Panc1 (cell line): ENCODE measurements around the gene WDFY3. TPM values are rescaled to one million over a fixed set of nuclear protein-coding genes. Genes with fewer than 3 reads are reported as not detected.

Experiments
- ATAC-seq: fragments of 200-7000 bp; cut with Tn5 transposase; 2 replicates; pipeline ENCODE4 v1.9.1; 2020; ENCODE audit warnings: mild to moderate bottlenecking, moderate library complexity
- BruUV-seq: library from RNA; stranded (reverse); fragments of 400-500 nt; replicated peaks from 2 replicates; lab custom pipeline; 2021; lab: Mats Ljungman, UMichigan
- CTCF ChIA-PET: fragments of 300-600 bp; sonication (Branson Sonifier 250); formaldehyde crosslinking; loops from one replicate; lab custom pipeline; 2022; ENCODE audit warnings: antibody characterized with exemption; lab: Charles Lee
- POLR2A ChIA-PET: fragments of 300-600 bp; sonication (Branson Sonifier 250); formaldehyde crosslinking; loops from one replicate; lab custom pipeline; 2022; ENCODE audit warnings: antibody characterized with exemption; lab: Charles Lee
- DNase-seq: peaks from one replicate; pipeline ENCODE4 v3.0.0-alpha.2; 2010; ENCODE audit warnings: low read depth, low spot score
- H3K27ac ChIP-seq: 2 replicates; pipeline ENCODE4 v1.5.1; 2011; ENCODE audit warnings: mild to moderate bottlenecking, low read length, inconsistent platforms
- H3K27me3 ChIP-seq: fragments of 200-500 bp; sonication (Bioruptor generic); 2 replicates; pipeline ENCODE4 v1.6.0; 2014; ENCODE audit warnings: low read length, inconsistent platforms; ENCODE audit not compliant: control insufficient read depth, insufficient read depth
- H3K36me3 ChIP-seq: fragments of 200-500 bp; sonication (Bioruptor generic); 2 replicates; pipeline ENCODE4 v1.5.1; 2014; ENCODE audit warnings: inconsistent platforms, mild to moderate bottlenecking, low read length, moderate library complexity; ENCODE audit not compliant: control insufficient read depth, insufficient read depth
- H3K4me1 ChIP-seq: 2 replicates; pipeline ENCODE4 v1.5.1; 2011; ENCODE audit warnings: inconsistent platforms, mild to moderate bottlenecking, low read length, moderate library complexity; ENCODE audit not compliant: control insufficient read depth, insufficient read depth
- H3K4me3 ChIP-seq, 2 experiments: 2 replicates each; pipeline ENCODE4 v1.5.1; 2011 to 2012; ENCODE audit warnings: low read depth in 2 of 2, low read length in 2 of 2, mild to moderate bottlenecking in 2 of 2, inconsistent platforms in 1 of 2, moderate library complexity in 1 of 2
- H3K9me3 ChIP-seq: fragments of 200-500 bp; sonication (Bioruptor generic); 2 replicates; pipeline ENCODE4 v1.5.1; 2014; ENCODE audit warnings: low read depth, mild to moderate bottlenecking, inconsistent platforms, low read length, moderate library complexity; ENCODE audit not compliant: control insufficient read depth, insufficient read depth
- POLR2AphosphoS5 ChIP-seq: IDR thresholded peaks from 2 replicates; pipeline ENCODE4 v1.6.1; 2012; ENCODE audit warnings: mild to moderate bottlenecking, low read depth, low read length, moderate library complexity
- SIN3A ChIP-seq: IDR thresholded peaks from 2 replicates; pipeline ENCODE4 v1.6.1; 2012; ENCODE audit warnings: low read depth, mild to moderate bottlenecking, low read length, moderate library complexity, borderline replicate concordance; ENCODE audit not compliant: insufficient read depth
- TCF7L2 ChIP-seq: IDR thresholded peaks from 2 replicates; pipeline ENCODE4 v1.6.1; 2011; ENCODE audit warnings: mild to moderate bottlenecking, low read depth, low read length, inconsistent platforms
- in situ Hi-C: cut with HindIII; loops from 2 replicates; pipeline ENCODE4 v1.10.0; 2016; ENCODE audit warnings: low sequenced_read_pairs, low pct_unique_long_range_greater_than_20kb
- intact Hi-C: fragments of 100-400 bp; cut with micrococcal nuclease; formaldehyde crosslinking; loops from one replicate; pipeline ENCODE4 v1.10.0; 2022; ENCODE audit not compliant: unreplicated experiment
- total RNA-seq: library from RNA; stranded (reverse); gene quantifications from one replicate; pipeline ENCODE4 v1.2.1, GENCODE V29; 2021; ENCODE audit not compliant: unreplicated experiment
- TF ChIP-seq, protein P1 (sequence below): fragments of 450-650 bp; IDR thresholded peaks from 2 replicates; pipeline ENCODE4 v1.5.1; 2017; ENCODE audit warnings: mild to moderate bottlenecking
- TF ChIP-seq, protein P2 (sequence below), 2 experiments: IDR thresholded peaks; 2 replicates each; pipeline ENCODE4 v1.6.1; 2011 to 2012; ENCODE audit warnings: low read depth in 2 of 2, control low read depth in 1 of 2, low read length in 1 of 2, mild to moderate bottlenecking in 1 of 2, moderate library complexity in 1 of 2; ENCODE audit not compliant: insufficient read depth in 1 of 2

The WDFY3 gene
- total RNA-seq, 1 experiment from 2014 or later = 47.8 TPM

DNA sequence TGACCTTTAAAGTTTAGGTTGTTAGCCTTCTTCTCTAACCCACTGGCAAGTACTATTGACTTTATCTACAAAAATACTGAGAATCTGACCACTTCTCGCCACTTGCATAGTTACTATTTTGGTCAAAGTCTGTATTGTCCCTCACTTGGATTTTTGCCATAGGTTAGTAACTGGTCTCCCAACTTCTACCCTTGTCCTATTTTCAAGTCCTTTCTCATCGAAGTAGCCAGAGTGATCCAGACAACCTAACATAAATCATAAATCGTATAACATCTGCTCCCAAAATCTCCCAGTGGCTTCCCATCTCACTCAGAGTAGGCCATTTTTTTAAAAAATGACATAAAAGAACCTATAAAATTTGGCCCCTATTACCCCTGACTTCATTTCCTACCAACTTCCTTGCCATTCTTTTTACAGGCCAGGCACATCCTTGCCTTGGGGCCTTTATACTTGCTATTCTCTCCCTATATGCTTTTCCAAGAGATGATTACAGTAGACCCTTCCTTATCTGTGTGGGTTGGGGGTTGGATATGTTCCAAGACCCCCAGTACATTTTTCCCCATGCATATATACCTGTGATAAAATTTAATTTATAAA, 29.0 kb downstream of the WDFY3 start:
- no peak overlapping the region for H3K4me3 ChIP-seq
- H3K4me1 ChIP-seq = peaks cover 4% of the 10 kb centered on the region
- no peak overlapping the region for H3K27ac ChIP-seq
- DNase-seq = no peak
- peaks cover 17% of the 10 kb centered on the region for H3K9me3 ChIP-seq
- no peak for ATAC-seq
- in situ Hi-C loops = no loop called here
- no peaks in the 10 kb centered on the region for H3K27me3 ChIP-seq
- CTCF ChIA-PET = no interaction called here
- POLR2A ChIA-PET = no interaction called here
- intact Hi-C loops = no loop called here
- TF ChIP-seq TCF7L2 (no peak), POLR2AphosphoS5 (no peak), SIN3A (no peak)
- TF ChIP-seq, protein P1, sequence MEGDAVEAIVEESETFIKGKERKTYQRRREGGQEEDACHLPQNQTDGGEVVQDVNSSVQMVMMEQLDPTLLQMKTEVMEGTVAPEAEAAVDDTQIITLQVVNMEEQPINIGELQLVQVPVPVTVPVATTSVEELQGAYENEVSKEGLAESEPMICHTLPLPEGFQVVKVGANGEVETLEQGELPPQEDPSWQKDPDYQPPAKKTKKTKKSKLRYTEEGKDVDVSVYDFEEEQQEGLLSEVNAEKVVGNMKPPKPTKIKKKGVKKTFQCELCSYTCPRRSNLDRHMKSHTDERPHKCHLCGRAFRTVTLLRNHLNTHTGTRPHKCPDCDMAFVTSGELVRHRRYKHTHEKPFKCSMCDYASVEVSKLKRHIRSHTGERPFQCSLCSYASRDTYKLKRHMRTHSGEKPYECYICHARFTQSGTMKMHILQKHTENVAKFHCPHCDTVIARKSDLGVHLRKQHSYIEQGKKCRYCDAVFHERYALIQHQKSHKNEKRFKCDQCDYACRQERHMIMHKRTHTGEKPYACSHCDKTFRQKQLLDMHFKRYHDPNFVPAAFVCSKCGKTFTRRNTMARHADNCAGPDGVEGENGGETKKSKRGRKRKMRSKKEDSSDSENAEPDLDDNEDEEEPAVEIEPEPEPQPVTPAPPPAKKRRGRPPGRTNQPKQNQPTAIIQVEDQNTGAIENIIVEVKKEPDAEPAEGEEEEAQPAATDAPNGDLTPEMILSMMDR = no peak
- TF ChIP-seq, protein P2, sequence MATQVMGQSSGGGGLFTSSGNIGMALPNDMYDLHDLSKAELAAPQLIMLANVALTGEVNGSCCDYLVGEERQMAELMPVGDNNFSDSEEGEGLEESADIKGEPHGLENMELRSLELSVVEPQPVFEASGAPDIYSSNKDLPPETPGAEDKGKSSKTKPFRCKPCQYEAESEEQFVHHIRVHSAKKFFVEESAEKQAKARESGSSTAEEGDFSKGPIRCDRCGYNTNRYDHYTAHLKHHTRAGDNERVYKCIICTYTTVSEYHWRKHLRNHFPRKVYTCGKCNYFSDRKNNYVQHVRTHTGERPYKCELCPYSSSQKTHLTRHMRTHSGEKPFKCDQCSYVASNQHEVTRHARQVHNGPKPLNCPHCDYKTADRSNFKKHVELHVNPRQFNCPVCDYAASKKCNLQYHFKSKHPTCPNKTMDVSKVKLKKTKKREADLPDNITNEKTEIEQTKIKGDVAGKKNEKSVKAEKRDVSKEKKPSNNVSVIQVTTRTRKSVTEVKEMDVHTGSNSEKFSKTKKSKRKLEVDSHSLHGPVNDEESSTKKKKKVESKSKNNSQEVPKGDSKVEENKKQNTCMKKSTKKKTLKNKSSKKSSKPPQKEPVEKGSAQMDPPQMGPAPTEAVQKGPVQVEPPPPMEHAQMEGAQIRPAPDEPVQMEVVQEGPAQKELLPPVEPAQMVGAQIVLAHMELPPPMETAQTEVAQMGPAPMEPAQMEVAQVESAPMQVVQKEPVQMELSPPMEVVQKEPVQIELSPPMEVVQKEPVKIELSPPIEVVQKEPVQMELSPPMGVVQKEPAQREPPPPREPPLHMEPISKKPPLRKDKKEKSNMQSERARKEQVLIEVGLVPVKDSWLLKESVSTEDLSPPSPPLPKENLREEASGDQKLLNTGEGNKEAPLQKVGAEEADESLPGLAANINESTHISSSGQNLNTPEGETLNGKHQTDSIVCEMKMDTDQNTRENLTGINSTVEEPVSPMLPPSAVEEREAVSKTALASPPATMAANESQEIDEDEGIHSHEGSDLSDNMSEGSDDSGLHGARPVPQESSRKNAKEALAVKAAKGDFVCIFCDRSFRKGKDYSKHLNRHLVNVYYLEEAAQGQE (IDR thresholded peaks at IDR 0.05; ENCODE audit: insufficient read depth in 1 of 2, low read depth in 2 of 2, low read length in 1 of 2) = no peak
- H3K36me3 ChIP-seq = no peaks in the 10 kb centered on the region
- no TSS peak for BruUV-seq

DNA sequence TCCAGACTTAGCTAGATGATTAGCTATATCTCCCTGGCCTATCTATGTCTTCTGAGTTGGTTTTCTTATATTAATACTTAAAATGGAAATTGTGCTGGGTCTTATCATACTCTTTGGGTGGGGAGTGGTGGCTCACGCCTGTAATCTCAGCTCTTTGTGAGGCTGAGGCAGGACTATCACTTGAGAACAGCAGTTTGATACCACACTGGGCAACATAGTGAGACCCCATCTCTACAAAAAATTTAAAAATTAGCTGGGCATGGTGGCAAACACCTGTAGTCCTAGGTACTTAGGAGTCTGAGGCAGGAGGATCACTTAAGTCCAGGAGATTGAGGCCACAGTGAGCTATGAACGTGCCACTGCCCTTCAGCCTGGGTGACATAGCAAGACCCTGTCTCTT, 30.4 kb downstream of the WDFY3 start:
- DNase-seq (no peak), ATAC-seq (no peak)
- peaks cover 4% of the 10 kb centered on the region for H3K4me1 ChIP-seq
- CTCF ChIA-PET = no interaction called here
- intact Hi-C loops = no loop called here
- TF ChIP-seq SIN3A = no peak
- no peak for TF ChIP-seq POLR2AphosphoS5
- H3K36me3 ChIP-seq = no peaks in the 10 kb centered on the region
- no peak overlapping the region for H3K4me3 ChIP-seq
- H3K27me3 ChIP-seq = no peaks in the 10 kb centered on the region
- H3K9me3 ChIP-seq = peaks cover 10% of the 10 kb centered on the region; the same call in 1 of the 2 replicates
- POLR2A ChIA-PET = no interaction called here
- in situ Hi-C loops = no loop called here
- no TSS peak for BruUV-seq
- H3K27ac ChIP-seq = no peak overlapping the region

DNA sequence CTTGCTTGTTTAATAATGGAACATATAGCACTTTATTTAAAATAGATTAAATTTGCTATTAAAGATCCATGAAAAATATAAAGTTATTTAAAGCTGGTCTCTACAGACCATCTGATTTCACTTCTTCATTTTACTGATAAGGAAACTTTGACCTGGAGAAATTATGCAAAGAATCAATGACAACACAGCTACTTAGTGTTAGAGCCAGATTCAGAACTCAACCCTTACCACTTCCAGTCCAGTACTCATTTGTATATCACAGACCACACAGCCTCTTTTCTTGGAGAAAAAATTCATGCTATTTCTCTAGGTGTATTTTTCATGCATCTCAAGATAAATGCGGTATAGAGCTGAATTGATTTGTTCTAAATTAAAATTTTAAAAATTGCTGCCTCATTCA, 34.0 kb downstream of the WDFY3 start:
- Histone ChIP-seq H3K4me3 (no peak overlapping the region), H3K27me3 (no peaks in the 10 kb centered on the region), H3K4me1 (no peaks in the 10 kb centered on the region), H3K27ac (no peak overlapping the region), H3K36me3 (no peaks in the 10 kb centered on the region), H3K9me3 (no peaks in the 10 kb centered on the region)
- no peak for DNase-seq
- ATAC-seq = no peak
- intact Hi-C loops = no loop called here
- no TSS peak for BruUV-seq
- TF ChIP-seq TCF7L2 (no peak), POLR2AphosphoS5 (no peak), SIN3A (no peak)
- TF ChIP-seq, protein P1 = no peak
- TF ChIP-seq, protein P2 (IDR thresholded peaks at IDR 0.05; ENCODE audit: insufficient read depth in 1 of 2, low read depth in 2 of 2, low read length in 1 of 2) = no peak
- in situ Hi-C loops = no loop called here
- POLR2A ChIA-PET = interaction anchor here (0.6 kb wide), 1 partner anchor 1858 kb away, joined by 4 read pairs; no protein-coding TSS in a partner anchor
- CTCF ChIA-PET = no interaction called here
